Stimulated activated CD8-positive, alpha-beta memory T cell treated with anti-CD3 and anti-CD28 coated beads, Interleukin-15, amount 100 ng/mL, for 48 hours (primary cell): ENCODE data around the gene SLC7A10.
"Not testable (repeated sequence)": the region's sequence is repeated elsewhere in the genome, so short reads cannot be mapped to it uniquely, and the experiment has no call there.

Experiments
- DNase-seq, 2 donors: peaks; one replicate each; pipeline ENCODE4 v3.0.0-alpha.2; 2020; ENCODE audit warnings: low read depth in 2 of 2

SLC7A10 gene

DNA sequence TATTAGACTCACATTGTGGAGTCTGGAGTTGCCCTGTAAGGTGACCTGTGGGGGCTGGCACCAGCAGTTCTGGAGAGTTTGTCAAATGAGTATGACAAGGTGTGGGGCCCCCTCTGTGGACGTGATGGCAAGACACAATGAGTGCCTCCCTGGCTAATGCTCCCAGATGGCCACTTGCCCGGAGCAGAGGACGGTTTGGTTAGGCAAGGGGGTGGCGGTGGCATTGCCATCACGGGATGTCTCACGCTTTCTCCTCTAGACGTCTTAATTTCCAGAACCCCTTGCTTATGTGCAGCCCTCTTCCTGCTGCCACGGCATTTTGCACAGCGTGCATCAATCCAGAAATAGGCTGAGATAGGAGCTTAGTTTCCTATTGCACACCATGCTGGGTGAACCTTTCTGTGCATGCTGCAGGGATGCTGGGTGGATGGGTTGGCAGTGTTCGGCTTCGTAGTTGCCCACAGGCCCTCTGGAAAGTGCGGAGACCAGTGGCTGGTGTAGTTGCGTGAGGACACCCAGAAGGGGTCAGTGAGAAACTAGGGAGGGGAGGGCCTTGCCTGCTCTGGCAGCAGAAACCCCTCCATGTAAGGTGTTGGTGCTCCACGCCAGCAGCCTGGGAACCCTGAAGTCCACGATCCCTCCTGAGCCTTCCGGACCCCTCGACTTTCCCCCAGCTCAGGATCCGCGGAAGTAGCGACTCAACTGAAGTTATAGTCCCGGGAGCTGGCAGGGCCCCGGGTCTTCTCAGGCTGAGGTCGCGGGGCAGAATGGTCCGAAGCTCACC, 49.6 kb downstream of the SLC7A10 start:
- DNase-seq, result no peak

- no peak for DNase-seq
Measured at GRCh38 chr19:33175156-33175782, 50.4 kb downstream of the SLC7A10 start.

DNA sequence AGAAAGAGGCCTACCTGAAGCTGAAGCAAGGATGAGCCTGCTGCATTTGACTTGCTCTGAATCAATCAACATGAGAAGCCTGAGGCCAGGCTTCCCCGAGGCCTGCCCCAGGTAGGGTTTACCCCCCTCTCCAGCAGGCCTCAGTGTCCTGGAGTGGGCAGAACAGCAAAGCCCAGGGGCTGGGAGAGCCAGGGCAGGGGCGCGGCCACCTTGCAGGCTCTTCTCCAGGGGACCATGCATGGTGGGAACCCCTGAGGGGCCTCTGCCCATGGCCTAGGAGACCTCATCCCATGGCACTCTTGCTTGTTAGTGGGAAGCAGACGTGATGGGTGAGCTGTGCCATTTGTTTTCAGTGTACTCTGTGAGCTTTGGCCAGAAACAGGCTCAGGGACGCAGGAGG, 51.5 kb downstream of the SLC7A10 start:
- no peak for DNase-seq

DNA sequence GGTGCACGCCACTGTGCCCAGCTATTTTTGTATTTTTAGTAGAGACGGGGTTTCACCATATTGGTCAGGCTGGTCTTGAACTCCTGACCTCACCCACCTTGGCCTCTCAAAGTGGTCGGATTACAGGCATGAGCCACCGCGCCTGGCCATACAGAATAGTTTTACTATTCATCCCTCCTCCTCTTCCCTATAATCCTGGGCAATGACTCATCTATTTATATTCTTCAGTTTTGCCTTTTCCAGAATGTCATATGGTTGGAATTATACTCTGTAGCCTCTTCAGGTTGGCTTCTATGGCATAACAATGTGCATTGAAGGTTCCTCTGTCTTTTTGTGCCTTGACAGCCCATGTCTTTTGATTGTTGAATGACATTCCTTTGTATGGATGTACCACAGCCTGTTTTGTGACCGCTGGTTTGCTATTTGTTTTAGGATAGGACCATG, 53.7 kb downstream of the SLC7A10 start:
- no peak for DNase-seq

DNA sequence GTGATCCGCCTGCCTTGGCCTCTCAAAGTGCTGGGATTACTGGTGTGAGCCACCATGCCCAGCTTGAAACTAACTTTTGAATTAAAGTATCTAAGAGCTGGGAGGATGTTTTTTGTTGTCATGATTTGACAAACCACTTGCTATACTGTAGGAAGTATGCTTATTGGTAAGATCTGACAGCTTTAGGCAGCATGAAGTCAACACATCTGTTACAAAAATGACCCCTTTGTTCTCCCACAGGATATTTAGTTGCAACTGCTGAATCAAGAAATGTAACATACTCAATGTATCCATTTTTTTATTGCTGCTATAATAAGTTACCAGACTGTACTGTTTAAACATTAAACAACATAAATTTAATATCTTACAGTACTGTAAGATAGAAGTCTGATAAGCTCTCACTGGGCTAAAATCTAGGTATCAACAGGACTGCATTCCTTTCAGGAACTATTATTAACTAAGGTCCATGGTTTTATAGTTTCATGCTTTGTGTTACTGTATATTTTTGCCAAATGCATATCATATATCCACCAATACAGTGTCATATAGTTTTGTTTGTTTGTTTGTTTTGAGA, 54.3 kb downstream of the SLC7A10 start:
- no peak for DNase-seq

GRCh38 chr19:33168528-33168927, 57.1 kb downstream of the SLC7A10 start:
- no peak for DNase-seq

GRCh38 chr19:33167438-33167837, 58.2 kb downstream of the SLC7A10 start:
- no peak for DNase-seq

GRCh38 chr19:33166037-33166436, 59.6 kb downstream of the SLC7A10 start:
- not testable (repeated sequence) for DNase-seq

GRCh38 chr19:33163481-33163880, 62.2 kb downstream of the SLC7A10 start:
- no peak for DNase-seq

DNA sequence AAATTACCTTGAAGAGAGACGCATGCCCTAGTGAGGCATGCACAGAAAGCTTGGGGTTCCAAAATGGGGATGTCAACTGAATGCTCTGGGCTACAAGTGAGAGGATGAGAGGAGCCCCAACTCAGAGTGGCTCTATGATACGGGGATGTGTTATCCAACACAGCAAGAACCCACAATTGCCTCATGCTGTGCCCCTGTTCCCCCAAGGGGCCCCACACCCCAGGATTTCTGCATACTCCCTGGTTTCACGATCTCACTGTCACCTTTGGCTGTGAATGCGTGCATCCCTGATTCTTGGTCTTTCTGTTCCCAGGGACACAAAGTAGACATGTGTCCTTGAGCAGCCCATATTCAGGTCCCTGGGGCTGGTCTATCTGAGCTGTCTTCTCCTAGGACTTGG, 64.4 kb downstream of the SLC7A10 start:
- no peak for DNase-seq

DNA sequence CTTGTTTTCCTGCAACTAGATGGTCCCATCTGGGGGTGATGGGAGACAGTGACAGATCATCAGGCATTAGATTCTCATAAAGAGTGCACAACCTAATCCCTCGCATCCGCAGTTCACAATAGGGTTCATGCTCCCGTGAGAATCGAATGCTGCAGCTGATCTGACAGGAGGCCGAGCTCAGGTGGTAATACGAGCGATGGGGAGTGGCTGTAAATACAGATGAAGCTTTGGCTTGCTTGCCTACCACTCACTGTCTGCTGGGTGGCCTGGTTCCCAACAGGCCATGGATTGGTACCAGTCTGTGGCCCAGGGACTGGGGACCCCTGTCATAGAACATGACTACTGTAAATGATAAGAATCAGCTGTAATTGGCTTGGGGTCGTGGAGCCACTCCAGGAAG, 65.8 kb downstream of the SLC7A10 start:
- DNase-seq, result no peak

DNA sequence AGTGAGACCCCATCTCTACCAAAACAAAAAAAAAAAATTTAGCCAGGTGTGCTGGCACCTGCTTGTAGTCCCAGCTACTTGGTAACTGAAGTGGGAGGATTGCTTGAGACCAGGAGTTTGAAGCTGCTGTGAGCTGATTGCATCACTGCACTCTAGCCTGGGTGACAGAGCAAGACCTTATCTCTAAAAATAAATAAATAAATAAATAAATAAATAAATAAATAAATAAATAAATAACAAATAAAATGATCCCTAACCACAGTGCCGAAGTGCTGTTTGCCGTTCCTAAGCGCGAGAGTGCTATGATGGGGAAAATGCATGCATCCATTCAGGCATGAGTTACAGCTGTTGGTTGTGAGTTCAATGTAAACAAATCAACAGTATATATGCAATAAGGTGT, 66.5 kb downstream of the SLC7A10 start:
- no peak for DNase-seq
